ENCODE data around the gene PIP4K2B. TPM values are rescaled to one million over a fixed set of nuclear protein-coding genes. Genes with fewer than 3 reads are reported as not detected.

PIP4K2B gene
- total and polyA plus RNA-seq, 8 donors: 9.0 to 22.2 (median 13.1) TPM

DNA sequence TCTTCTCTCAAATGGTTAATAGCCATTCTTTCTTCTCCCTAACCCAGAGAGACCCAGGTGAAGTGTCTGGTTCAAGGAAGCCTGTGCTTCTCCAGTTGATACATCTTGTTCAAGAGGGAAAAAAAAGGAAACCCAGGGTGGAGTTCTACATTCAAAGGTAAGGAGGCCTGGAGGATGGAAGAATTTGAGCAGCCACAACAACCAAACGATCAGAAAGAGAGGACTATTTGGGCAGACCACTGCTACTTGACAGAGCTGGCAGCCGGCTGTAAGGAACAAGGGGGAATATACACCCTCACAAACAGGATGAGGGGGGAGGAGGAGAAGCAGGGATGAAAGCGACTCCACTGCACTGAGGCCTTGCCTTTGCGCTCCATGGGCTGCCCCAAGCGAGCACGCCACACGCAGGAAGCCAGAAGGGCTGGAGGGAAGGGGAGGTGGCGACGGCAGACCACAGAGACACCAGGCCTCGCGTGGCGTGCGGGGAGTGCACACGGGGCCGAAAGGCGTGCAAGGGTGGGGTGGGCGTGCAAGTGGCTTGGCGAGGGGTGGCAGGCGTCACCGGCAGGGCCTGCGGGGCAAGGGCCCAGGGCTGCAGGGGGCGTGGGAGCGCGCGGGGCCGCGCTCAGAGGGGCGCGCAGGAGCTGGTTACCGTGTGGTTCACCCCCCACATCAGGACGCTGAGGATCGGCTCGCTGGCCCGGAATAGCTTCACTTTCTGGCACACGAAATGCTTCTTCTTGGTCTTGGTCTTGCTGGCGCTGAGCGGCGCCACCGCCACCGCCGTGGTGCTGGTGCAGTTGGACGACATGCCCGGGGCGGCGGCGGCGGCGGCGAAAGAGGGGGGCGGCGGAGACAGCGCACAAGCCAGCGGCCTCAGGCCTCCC, 499 bp downstream of the PIP4K2B start:
- H3K9me3 ChIP-seq: no peaks in the 10 kb centered on the region
- H3K27ac ChIP-seq: peak overlapping the region; percentile 97 to 100 (median 100)
- WGBS, 2 donors: 0% methylated on average over 38 to 53 of the region's 53 CpGs
- DNase-seq (peak in 3 of 6 donors; percentile 40 to 84 (median 51)), ATAC-seq (peak; percentile 15 to 42 (median 30)), FAIRE-seq (no peak)
- peaks cover 6 to 29% (median 16%) of the 10 kb centered on the region in 3 donors for H3K4me1 ChIP-seq
- no peak for TF ChIP-seq CTCF (IDR thresholded peaks at IDR 0.05)
- peak overlapping the region; percentile 87 to 90 (median 89) for H3K4me3 ChIP-seq
- intact Hi-C loops (cut with DNase I): no loop called here
- H3K36me3 ChIP-seq: peaks cover 0 to 21% (median 5%) of the 10 kb centered on the region in 3 donors
- H3K27me3 ChIP-seq: no peaks in the 10 kb centered on the region

- no peaks in the 10 kb centered on the region for H3K9me3 ChIP-seq
- peak overlapping the region in 1 of 4 donors; percentile 89 for H3K4me3 ChIP-seq
- intact Hi-C loops (cut with DNase I): no loop called here
- no peak for TF ChIP-seq CTCF (IDR thresholded peaks at IDR 0.05)
- no peak for DNase-seq
- ATAC-seq: no peak
- FAIRE-seq: no peak
- peaks cover 6 to 29% (median 16%) of the 10 kb centered on the region in 3 donors for H3K4me1 ChIP-seq
- H3K27me3 ChIP-seq: no peaks in the 10 kb centered on the region
- H3K27ac ChIP-seq: no peak overlapping the region
- 81 to 87% methylated on average over 6 of the region's 6 CpGs for WGBS, 2 donors
- H3K36me3 ChIP-seq: peaks cover 0 to 14% (median 0%) of the 10 kb centered on the region in 3 donors
Observed at GRCh38 chr17:38797828-38798227, 1.5 kb downstream of the PIP4K2B start.

DNA sequence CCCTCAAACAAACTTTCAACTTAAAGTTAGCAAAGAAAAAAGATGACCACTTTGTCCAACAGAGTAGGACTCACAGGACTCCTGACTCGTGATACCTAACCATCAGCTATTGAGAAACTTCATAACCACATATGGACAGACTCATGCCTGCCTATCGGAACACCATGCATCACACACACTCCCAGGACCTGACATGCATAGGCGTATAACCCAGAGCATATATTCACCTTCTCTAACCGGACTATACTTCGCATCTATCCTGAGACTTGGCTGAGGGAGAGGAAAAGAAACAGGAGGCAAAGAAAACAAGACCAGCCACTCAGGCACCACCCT, 2.2 kb downstream of the PIP4K2B start:
- peaks cover 6 to 29% (median 16%) of the 10 kb centered on the region in 3 donors for H3K4me1 ChIP-seq
- H3K36me3 ChIP-seq: peaks cover 0 to 7% (median 0%) of the 10 kb centered on the region in 3 donors
- H3K27me3 ChIP-seq: no peaks in the 10 kb centered on the region
- H3K9me3 ChIP-seq: no peaks in the 10 kb centered on the region
- ATAC-seq (no peak), FAIRE-seq (no peak), DNase-seq (no peak)
- intact Hi-C loops (cut with DNase I): no loop called here
- no peak overlapping the region for H3K27ac ChIP-seq
- no peak for TF ChIP-seq CTCF (IDR thresholded peaks at IDR 0.05)
- H3K4me3 ChIP-seq: no peak overlapping the region
- WGBS, 2 donors: 74 to 83% methylated on average over 5 of the region's 5 CpGs

- DNase-seq: no peak
- Histone ChIP-seq H3K4me1 (peaks cover 6 to 29% (median 16%) of the 10 kb centered on the region in 3 donors), H3K4me3 (no peak overlapping the region), H3K36me3 (peaks cover 0 to 2% (median 0%) of the 10 kb centered on the region in 3 donors), H3K27ac (no peak overlapping the region), H3K9me3 (no peaks in the 10 kb centered on the region), H3K27me3 (no peaks in the 10 kb centered on the region)
- 49 to 55% methylated on average over 5 of the region's 5 CpGs for WGBS, 2 donors
- no peak for TF ChIP-seq CTCF (IDR thresholded peaks at IDR 0.05)
- ATAC-seq: no peak
- no peak for FAIRE-seq
- intact Hi-C loops (cut with DNase I): no loop called here
Observed at GRCh38 chr17:38796451-38797157, 2.8 kb downstream of the PIP4K2B start.

Measured in pancreas (tissue), 10 donors.